Bronchial epithelial cell (primary cell): Measurements from ENCODE around the gene TGFB2. TPM values are rescaled to one million over a fixed set of nuclear protein-coding genes. Genes with fewer than 3 reads are reported as not detected.

Experiments
- DNase-seq: peaks from one replicate; pipeline ENCODE4 v3.0.0-alpha.2; 2010; ENCODE audit warnings: low read depth
- FAIRE-seq: peaks from 2 replicates; lab custom pipeline; 2011; peaks lifted over from hg19 to GRCh38; lab: Jason Lieb, UNC
- H3K27me3 ChIP-seq: 2 replicates; pipeline ENCODE4 v1.5.1; 2011; ENCODE audit warnings: low read length; ENCODE audit not compliant: control insufficient read depth, insufficient read depth
- H3K36me3 ChIP-seq: 2 replicates; pipeline ENCODE4 v1.5.1; 2011; ENCODE audit warnings: low read length; ENCODE audit not compliant: control insufficient read depth, insufficient read depth
- H3K4me3 ChIP-seq: 2 replicates; pipeline ENCODE4 v1.5.1; 2011; ENCODE audit warnings: mild to moderate bottlenecking, low read depth, low read length, control low read depth
- CTCF ChIP-seq: IDR thresholded peaks from 2 replicates; pipeline ENCODE4 v1.5.1; 2011; ENCODE audit warnings: mild to moderate bottlenecking, moderate library complexity, low read length, control low read depth, inconsistent platforms; ENCODE audit not compliant: insufficient read depth, severe bottlenecking
- total RNA-seq: library from RNA; depleted of rRNA; stranded (reverse); fragments of >200 nt; gene quantifications from 2 replicates; pipeline ENCODE4 v1.2.1, GENCODE V29; 2014

The TGFB2 gene
- total RNA-seq, 1 donor from 2014 or later: 6.1 TPM

GRCh38 chr1:218350035-218350525 is 4.9 kb downstream of the TGFB2 start:
- no peaks in the 10 kb centered on the region for H3K36me3 ChIP-seq
- H3K4me3 ChIP-seq: no peak overlapping the region
- FAIRE-seq: no peak
- H3K27me3 ChIP-seq: no peaks in the 10 kb centered on the region
- DNase-seq: no peak
- TF ChIP-seq CTCF: no peak

GRCh38 chr1:218350801-218351266 is 5.7 kb downstream of the TGFB2 start:
- H3K4me3 ChIP-seq: no peak overlapping the region
- H3K27me3 ChIP-seq: no peaks in the 10 kb centered on the region
- TF ChIP-seq CTCF: no peak
- no peak for FAIRE-seq
- DNase-seq: peak; percentile 33
- H3K36me3 ChIP-seq: no peaks in the 10 kb centered on the region

DNA sequence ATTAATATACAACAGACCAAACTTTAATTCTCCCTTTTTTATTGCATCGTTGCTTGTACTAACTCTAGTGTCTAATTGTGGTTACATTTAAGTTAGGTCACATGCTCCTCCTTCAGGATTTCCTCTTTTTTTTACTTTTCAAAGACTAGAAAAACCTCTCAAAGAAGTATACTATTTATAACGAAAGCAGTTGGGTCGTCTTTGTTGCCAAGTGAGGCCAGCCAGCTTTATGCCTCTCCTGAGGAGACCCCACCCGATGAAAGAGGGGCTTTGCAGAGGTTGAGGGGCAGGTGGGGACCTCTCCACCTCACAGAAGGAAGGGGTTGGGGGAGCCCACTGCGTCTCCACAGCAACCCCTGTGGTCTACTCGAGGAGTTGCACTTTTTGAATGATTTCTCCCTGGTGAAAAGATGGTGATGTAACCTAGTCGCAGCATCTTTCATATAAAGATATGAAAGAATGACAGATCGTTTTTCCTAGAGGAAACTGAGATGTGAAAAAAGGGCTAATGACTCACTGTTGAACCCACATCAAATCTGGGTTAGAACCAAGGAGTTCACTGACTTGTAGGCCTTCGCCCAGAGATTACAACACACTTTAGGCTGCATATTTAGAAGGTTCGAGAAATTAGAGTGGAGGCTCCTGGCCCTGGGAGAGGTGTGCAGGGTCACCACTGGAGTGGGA is 6.4 kb downstream of the TGFB2 start:
- Histone ChIP-seq H3K4me3 (no peak overlapping the region), H3K27me3 (no peaks in the 10 kb centered on the region), H3K36me3 (no peaks in the 10 kb centered on the region)
- peak; percentile 44 for TF ChIP-seq CTCF
- DNase-seq (peak; percentile 49), FAIRE-seq (no peak)

DNA sequence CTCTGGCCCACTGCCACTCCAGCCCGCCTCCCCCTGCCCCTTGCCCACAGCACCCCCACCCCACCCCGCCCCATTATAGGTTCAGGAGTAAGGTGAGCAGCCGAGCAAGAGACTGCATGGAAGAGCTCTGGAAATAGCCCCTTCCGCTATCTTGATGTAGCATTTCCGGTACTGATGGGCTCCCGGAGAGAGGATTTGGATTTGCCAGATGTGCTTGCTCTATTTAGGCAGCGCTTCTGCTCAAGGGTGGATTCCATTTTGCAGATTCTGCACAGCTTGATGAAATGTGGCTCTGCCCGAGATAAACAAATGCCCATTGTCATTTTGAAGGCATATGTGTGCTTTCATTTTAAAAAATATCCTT is 6.9 kb downstream of the TGFB2 start:
- DNase-seq (no peak), FAIRE-seq (no peak)
- H3K27me3 ChIP-seq: no peaks in the 10 kb centered on the region
- no peaks in the 10 kb centered on the region for H3K36me3 ChIP-seq
- H3K4me3 ChIP-seq: no peak overlapping the region
- TF ChIP-seq CTCF: no peak

GRCh38 chr1:218353656-218354055 is 8.5 kb downstream of the TGFB2 start:
- H3K27me3 ChIP-seq: no peaks in the 10 kb centered on the region
- no peak for TF ChIP-seq CTCF
- H3K36me3 ChIP-seq: no peaks in the 10 kb centered on the region
- FAIRE-seq (no peak), DNase-seq (no peak)
- no peak overlapping the region for H3K4me3 ChIP-seq

GRCh38 chr1:218355278-218355677 is 10.1 kb downstream of the TGFB2 start:
- TF ChIP-seq CTCF: no peak
- H3K36me3 ChIP-seq: no peaks in the 10 kb centered on the region
- FAIRE-seq (no peak), DNase-seq (no peak)
- H3K4me3 ChIP-seq: no peak overlapping the region
- H3K27me3 ChIP-seq: no peaks in the 10 kb centered on the region
